Measurements from ENCODE around the gene AURKB.

DNA sequence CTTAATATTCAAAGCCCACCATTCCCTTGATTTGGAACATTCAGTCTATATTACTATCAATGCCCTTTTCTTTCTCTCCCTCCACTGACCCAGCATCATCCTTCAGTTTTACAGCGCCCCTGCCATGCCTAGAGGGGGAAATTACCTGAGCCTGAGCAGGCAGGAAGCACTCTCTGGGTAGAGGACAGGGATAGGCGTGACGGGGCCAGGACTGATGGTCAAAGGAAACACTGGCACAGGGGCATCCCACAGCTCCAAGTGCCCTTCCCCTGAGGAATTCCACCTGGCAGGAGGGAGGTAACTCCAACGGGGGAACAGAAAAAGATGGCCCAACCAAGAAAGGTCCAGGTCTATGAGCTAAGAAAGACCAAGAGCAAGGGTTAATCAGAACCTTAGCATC, 27.5 kb upstream of the AURKB start:
- TF ChIP-seq CTCF (conservative IDR thresholded peaks at IDR 0.05; ENCODE audit: low read depth, low read length) (no peak), EZH2 (IDR thresholded peaks at IDR 0.05; ENCODE audit: borderline replicate concordance, low read depth, low read length, poor library complexity, severe bottlenecking) (no peak)

All from A673 (cell line).